C4-2B (cell line): ENCODE data around the gene CTRL.

Experiments used
- H3K27ac ChIP-seq: fragments of 450-650 bp; 2 replicates; pipeline ENCODE4 v1.5.1; 2017
- ZFX ChIP-seq: fragments of 450-650 bp; IDR thresholded peaks from 2 replicates; pipeline ENCODE4 v1.6.1; 2017
- TF ChIP-seq, protein P1 (sequence below): fragments of 450-650 bp; conservative IDR thresholded peaks from 2 replicates; pipeline ENCODE4 v1.5.1; 2017; ENCODE audit warnings: mild to moderate bottlenecking

Gene CTRL

GRCh38 chr16:67881621-67882161 lies 50.0 kb downstream of the CTRL start:
- no peak overlapping the region for H3K27ac ChIP-seq
- TF ChIP-seq, protein P1, sequence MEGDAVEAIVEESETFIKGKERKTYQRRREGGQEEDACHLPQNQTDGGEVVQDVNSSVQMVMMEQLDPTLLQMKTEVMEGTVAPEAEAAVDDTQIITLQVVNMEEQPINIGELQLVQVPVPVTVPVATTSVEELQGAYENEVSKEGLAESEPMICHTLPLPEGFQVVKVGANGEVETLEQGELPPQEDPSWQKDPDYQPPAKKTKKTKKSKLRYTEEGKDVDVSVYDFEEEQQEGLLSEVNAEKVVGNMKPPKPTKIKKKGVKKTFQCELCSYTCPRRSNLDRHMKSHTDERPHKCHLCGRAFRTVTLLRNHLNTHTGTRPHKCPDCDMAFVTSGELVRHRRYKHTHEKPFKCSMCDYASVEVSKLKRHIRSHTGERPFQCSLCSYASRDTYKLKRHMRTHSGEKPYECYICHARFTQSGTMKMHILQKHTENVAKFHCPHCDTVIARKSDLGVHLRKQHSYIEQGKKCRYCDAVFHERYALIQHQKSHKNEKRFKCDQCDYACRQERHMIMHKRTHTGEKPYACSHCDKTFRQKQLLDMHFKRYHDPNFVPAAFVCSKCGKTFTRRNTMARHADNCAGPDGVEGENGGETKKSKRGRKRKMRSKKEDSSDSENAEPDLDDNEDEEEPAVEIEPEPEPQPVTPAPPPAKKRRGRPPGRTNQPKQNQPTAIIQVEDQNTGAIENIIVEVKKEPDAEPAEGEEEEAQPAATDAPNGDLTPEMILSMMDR, result no peak
- TF ChIP-seq ZFX, result no peak

GRCh38 chr16:67880584-67880983 lies 51.1 kb downstream of the CTRL start:
- TF ChIP-seq, protein P1, result no peak
- no peak for TF ChIP-seq ZFX
- H3K27ac ChIP-seq, result no peak overlapping the region

- no peak for TF ChIP-seq ZFX
- TF ChIP-seq, protein P1, result no peak
- H3K27ac ChIP-seq, result no peak overlapping the region
These were observed 51.7 kb downstream of the CTRL start for GRCh38 chr16:67879936-67880335.
